Mesenchymal stem cell (in vitro differentiated cells and primary cell): ENCODE results near the gene ASIC2.

Experiments used
- DNase-seq: peaks from one replicate; pipeline ENCODE4 v3.0.0-alpha.2; 2013
- H2AFZ ChIP-seq: one replicate; pipeline ENCODE4 v1.6.1; 2013; ENCODE audit warnings: low read depth, mild to moderate bottlenecking, control low read depth, inconsistent platforms, low read length, moderate library complexity
- H2AK5ac ChIP-seq: 2 replicates; pipeline ENCODE4 v1.6.1; 2013; ENCODE audit warnings: low read length, moderate library complexity, mild to moderate bottlenecking, inconsistent platforms; ENCODE audit not compliant: severe bottlenecking
- H2BK120ac ChIP-seq: one replicate; pipeline ENCODE4 v1.6.1; 2013; ENCODE audit warnings: low read depth, mild to moderate bottlenecking, inconsistent platforms, low read length, moderate library complexity
- H2BK12ac ChIP-seq, 2 experiments: one replicate each; pipeline ENCODE4 v1.6.1; 2013; ENCODE audit warnings: inconsistent platforms in 2 of 2, low read length in 2 of 2, mild to moderate bottlenecking in 2 of 2, moderate library complexity in 2 of 2, control low read depth in 1 of 2
- H2BK15ac ChIP-seq: one replicate; pipeline ENCODE4 v1.6.1; 2013; ENCODE audit warnings: mild to moderate bottlenecking, low read depth, inconsistent platforms; ENCODE audit not compliant: poor library complexity, severe bottlenecking
- H2BK5ac ChIP-seq: 2 replicates; pipeline ENCODE4 v1.6.1; 2013; ENCODE audit warnings: low read depth, mild to moderate bottlenecking, low read length, control low read depth, inconsistent platforms; ENCODE audit not compliant: poor library complexity, severe bottlenecking
- H3K14ac ChIP-seq, 2 experiments: one replicate each; pipeline ENCODE4 v1.6.1; 2013; ENCODE audit warnings: inconsistent platforms in 2 of 2, low read length in 2 of 2, control low read depth in 1 of 2, mild to moderate bottlenecking in 1 of 2, moderate library complexity in 1 of 2
- H3K18ac ChIP-seq, 2 experiments: one replicate each; pipeline ENCODE4 v1.6.1; 2013; ENCODE audit warnings: inconsistent platforms in 2 of 2, low read length in 2 of 2, control low read depth in 1 of 2, low read depth in 1 of 2, mild to moderate bottlenecking in 1 of 2
- H3K23ac ChIP-seq, 2 experiments: one replicate each; pipeline ENCODE4 v1.6.1; 2013; ENCODE audit warnings: inconsistent platforms in 2 of 2, low read length in 2 of 2, mild to moderate bottlenecking in 2 of 2, moderate library complexity in 2 of 2, control low read depth in 1 of 2
- H3K27ac ChIP-seq: 2 replicates; pipeline ENCODE4 v1.5.1; 2013; ENCODE audit warnings: mild to moderate bottlenecking, moderate library complexity, low read length, control low read depth, inconsistent platforms; ENCODE audit not compliant: poor library complexity, severe bottlenecking
- H3K27me3 ChIP-seq, 2 experiments: 2 replicates each; pipeline versions ENCODE4 v1.6.1 to v1.7.0; 2013; ENCODE audit warnings: low read length in 2 of 2, mild to moderate bottlenecking in 2 of 2, moderate library complexity in 2 of 2, control low read depth in 1 of 2, inconsistent platforms in 1 of 2; ENCODE audit not compliant: control insufficient read depth in 1 of 2, insufficient read depth in 1 of 2
- H3K36me3 ChIP-seq, 2 experiments: 2 replicates each; pipeline versions ENCODE4 v1.6.1 to v1.7.0; 2013; ENCODE audit warnings: low read length in 2 of 2, control low read depth in 1 of 2, inconsistent platforms in 1 of 2, low read depth in 1 of 2, mild to moderate bottlenecking in 1 of 2; ENCODE audit not compliant: insufficient read depth in 2 of 2, control insufficient read depth in 1 of 2
- H3K4ac ChIP-seq, 2 experiments: one replicate each; pipeline ENCODE4 v1.6.1; 2013; ENCODE audit warnings: inconsistent platforms in 2 of 2, low read length in 2 of 2, mild to moderate bottlenecking in 2 of 2, moderate library complexity in 2 of 2, control low read depth in 1 of 2, low read depth in 1 of 2
- H3K4me1 ChIP-seq: 2 replicates; pipeline ENCODE4 v1.6.1; 2013; ENCODE audit warnings: low read depth, low read length, control low read depth; ENCODE audit not compliant: control insufficient read depth, insufficient read depth
- H3K4me2 ChIP-seq: 2 replicates; pipeline ENCODE4 v1.6.1; 2013; ENCODE audit warnings: low read length, mild to moderate bottlenecking, inconsistent platforms; ENCODE audit not compliant: poor library complexity, severe bottlenecking
- H3K4me3 ChIP-seq, 2 experiments: 2 replicates each; pipeline versions ENCODE4 v1.5.1 to v1.7.0; 2013; ENCODE audit warnings: low read length in 2 of 2, mild to moderate bottlenecking in 2 of 2, control low read depth in 1 of 2, low read depth in 1 of 2; ENCODE audit not compliant: insufficient read depth in 1 of 2
- H3K79me1 ChIP-seq: replicated peaks from 2 replicates; pipeline ENCODE4 v1.6.1; 2013; ENCODE audit warnings: mild to moderate bottlenecking, control low read depth, low read length, inconsistent platforms; ENCODE audit not compliant: poor library complexity, severe bottlenecking
- H3K9ac ChIP-seq: 2 replicates; pipeline ENCODE4 v1.7.0; 2013; ENCODE audit warnings: mild to moderate bottlenecking, low read length, moderate library complexity
- H3K9me3 ChIP-seq: 2 replicates; pipeline ENCODE4 v1.7.0; 2013; ENCODE audit warnings: mild to moderate bottlenecking, low read length; ENCODE audit not compliant: control insufficient read depth
- H4K8ac ChIP-seq: one replicate; pipeline ENCODE4 v1.6.1; 2013; ENCODE audit warnings: inconsistent platforms, mild to moderate bottlenecking, low read length, moderate library complexity
- H4K91ac ChIP-seq: one replicate; pipeline ENCODE4 v1.6.1; 2013; ENCODE audit warnings: mild to moderate bottlenecking, low read length, inconsistent platforms
- WGBS: methylation state at CpG from one replicate; pipeline ENCODE4 v1.1.7; 2013; ENCODE audit warnings: mixed read lengths; 5-methylcytosine and 5-hydroxymethylcytosine counted together

The ASIC2 gene

GRCh38 chr17:33017366-33017765, 275.7 kb downstream of the ASIC2 start:
- H2BK15ac ChIP-seq: no peak overlapping the region
- H3K14ac ChIP-seq: no peak overlapping the region
- 98% methylated on average over 3 of the region's 5 CpGs for WGBS
- no peak overlapping the region for H2BK12ac ChIP-seq
- no peak overlapping the region for H3K27ac ChIP-seq
- no peak overlapping the region for H3K9ac ChIP-seq
- H2BK120ac ChIP-seq: no peak overlapping the region
- H3K4me3 ChIP-seq: no peak overlapping the region
- no peak overlapping the region for H3K18ac ChIP-seq
- no peak overlapping the region for H3K23ac ChIP-seq
- no peak overlapping the region for H2AK5ac ChIP-seq
- no peak overlapping the region for H4K8ac ChIP-seq
- DNase-seq: no peak
- peaks cover 36% of the 10 kb centered on the region for H3K4me1 ChIP-seq
- H4K91ac ChIP-seq: no peak overlapping the region
- H3K36me3 ChIP-seq: no peaks in the 10 kb centered on the region
- no peak overlapping the region for H2AFZ ChIP-seq
- no peaks in the 10 kb centered on the region for H3K79me1 ChIP-seq
- no peak overlapping the region for H2BK5ac ChIP-seq
- no peak overlapping the region for H3K4me2 ChIP-seq
- peaks cover 0 to 76% of the 10 kb centered on the region in 2 experiments for H3K27me3 ChIP-seq
- H3K4ac ChIP-seq: no peak overlapping the region
- no peaks in the 10 kb centered on the region for H3K9me3 ChIP-seq

GRCh38 chr17:33016920-33017319, 276.2 kb downstream of the ASIC2 start:
- WGBS: 76% methylated on average over 6 of the region's 6 CpGs
- H4K91ac ChIP-seq: no peak overlapping the region
- H3K23ac ChIP-seq: no peak overlapping the region
- H3K14ac ChIP-seq: no peak overlapping the region
- H3K27me3 ChIP-seq: peaks cover 0 to 72% of the 10 kb centered on the region in 2 experiments
- no peak overlapping the region for H4K8ac ChIP-seq
- no peak overlapping the region for H3K4ac ChIP-seq
- H3K27ac ChIP-seq: no peak overlapping the region
- H2BK5ac ChIP-seq: no peak overlapping the region
- no peak for DNase-seq
- no peak overlapping the region for H2BK120ac ChIP-seq
- no peak overlapping the region for H2BK15ac ChIP-seq
- no peak overlapping the region for H3K18ac ChIP-seq
- H2BK12ac ChIP-seq: no peak overlapping the region
- peaks cover 40% of the 10 kb centered on the region for H3K4me1 ChIP-seq
- H3K9ac ChIP-seq: no peak overlapping the region
- H3K79me1 ChIP-seq: no peaks in the 10 kb centered on the region
- H3K9me3 ChIP-seq: no peaks in the 10 kb centered on the region
- H2AK5ac ChIP-seq: no peak overlapping the region
- H3K4me3 ChIP-seq: no peak overlapping the region
- H3K4me2 ChIP-seq: no peak overlapping the region
- H3K36me3 ChIP-seq: no peaks in the 10 kb centered on the region
- no peak overlapping the region for H2AFZ ChIP-seq

GRCh38 chr17:33015716-33016346, 277.3 kb downstream of the ASIC2 start:
- H3K4ac ChIP-seq: no peak overlapping the region
- H3K27ac ChIP-seq: no peak overlapping the region
- no peak for DNase-seq
- no peak overlapping the region for H3K4me2 ChIP-seq
- H3K18ac ChIP-seq: peak overlapping the region in 1 of 2 experiments; percentile 21
- no peak overlapping the region for H3K9ac ChIP-seq
- no peak overlapping the region for H2BK5ac ChIP-seq
- peak overlapping the region in 1 of 2 experiments; percentile 30 for H3K14ac ChIP-seq
- H3K4me3 ChIP-seq: no peak overlapping the region
- 84% methylated on average over 9 of the region's 9 CpGs for WGBS
- H2BK15ac ChIP-seq: no peak overlapping the region
- H3K4me1 ChIP-seq: peaks cover 43% of the 10 kb centered on the region
- H3K36me3 ChIP-seq: no peaks in the 10 kb centered on the region
- H4K8ac ChIP-seq: no peak overlapping the region
- H2AFZ ChIP-seq: no peak overlapping the region
- no peaks in the 10 kb centered on the region for H3K9me3 ChIP-seq
- H4K91ac ChIP-seq: no peak overlapping the region
- H3K23ac ChIP-seq: no peak overlapping the region
- H3K79me1 ChIP-seq: no peaks in the 10 kb centered on the region
- H2BK12ac ChIP-seq: no peak overlapping the region
- H2BK120ac ChIP-seq: no peak overlapping the region
- H3K27me3 ChIP-seq: peaks cover 0 to 63% of the 10 kb centered on the region in 2 experiments
- peak overlapping the region; percentile 53 for H2AK5ac ChIP-seq

DNA sequence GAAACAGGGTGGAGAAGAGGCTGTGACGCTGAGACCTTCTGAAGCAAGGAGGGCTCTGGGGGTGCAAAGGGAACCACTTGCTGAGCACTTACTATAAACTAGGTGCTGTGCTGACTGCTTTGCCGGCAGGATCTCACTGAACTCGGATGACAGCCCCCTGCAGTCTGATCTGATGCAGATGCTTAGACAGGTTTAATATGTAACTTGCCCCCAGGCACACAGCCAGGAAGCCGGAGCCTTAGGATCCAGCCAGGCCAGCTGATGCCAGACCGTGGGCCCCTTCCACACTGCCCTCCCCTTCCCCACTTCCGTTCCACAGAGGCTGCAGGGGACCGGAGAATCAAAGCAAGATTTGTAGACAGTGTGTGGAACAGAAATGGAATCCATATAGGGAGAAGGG, 278.3 kb downstream of the ASIC2 start:
- H3K79me1 ChIP-seq: no peaks in the 10 kb centered on the region
- no peak overlapping the region for H2AFZ ChIP-seq
- no peak overlapping the region for H4K8ac ChIP-seq
- H3K4me1 ChIP-seq: peaks cover 43% of the 10 kb centered on the region
- H3K27me3 ChIP-seq: peaks cover 0 to 55% of the 10 kb centered on the region in 2 experiments
- H4K91ac ChIP-seq: no peak overlapping the region
- no peaks in the 10 kb centered on the region for H3K9me3 ChIP-seq
- H3K23ac ChIP-seq: no peak overlapping the region
- 88% methylated on average over 7 of the region's 7 CpGs for WGBS
- H3K36me3 ChIP-seq: no peaks in the 10 kb centered on the region
- H3K4me2 ChIP-seq: peak overlapping the region; percentile 45
- no peak for DNase-seq
- no peak overlapping the region for H3K4ac ChIP-seq
- no peak overlapping the region for H2BK15ac ChIP-seq
- no peak overlapping the region for H2BK120ac ChIP-seq
- H2BK12ac ChIP-seq: no peak overlapping the region
- no peak overlapping the region for H3K18ac ChIP-seq
- H2AK5ac ChIP-seq: no peak overlapping the region
- H3K14ac ChIP-seq: no peak overlapping the region
- no peak overlapping the region for H3K9ac ChIP-seq
- H3K4me3 ChIP-seq: no peak overlapping the region
- H2BK5ac ChIP-seq: no peak overlapping the region
- H3K27ac ChIP-seq: peak overlapping the region; percentile 61
